ENCODE data around the gene STK32B.

GRCh38 chr4:5371415-5372190, 320.3 kb downstream of the STK32B start:
- no peak for TF ChIP-seq EGR1 (conservative IDR thresholded peaks at IDR 0.05)
- no peak for TF ChIP-seq CTCF (IDR thresholded peaks at IDR 0.05 in 2 of 3, conservative IDR thresholded peaks at IDR 0.05 in 1 of 3; ENCODE audit: insufficient read depth in 2 of 3, low read depth in 1 of 3, low read length in 3 of 3)
- no peak for TF ChIP-seq HMGN3 (IDR thresholded peaks at IDR 0.05; ENCODE audit: borderline replicate concordance, extremely low read depth, insufficient read length, low read depth, low read length)
- TF ChIP-seq BRF2 (IDR thresholded peaks at IDR 0.05; ENCODE audit: borderline replicate concordance, insufficient read depth, insufficient read length), result no peak
- no peak for TF ChIP-seq POLR2B (IDR thresholded peaks at IDR 0.05; ENCODE audit: low read depth, partially characterized antibody)
- TF ChIP-seq CHD1 (IDR thresholded peaks at IDR 0.05; ENCODE audit: low read length), result no peak
- no peak for TF ChIP-seq BCL6 (CRISPR knock-in tag; IDR thresholded peaks at IDR 0.05)
- no peak for TF ChIP-seq ATF2 (CRISPR knock-in tag; IDR thresholded peaks at IDR 0.05)
- no peak for TF ChIP-seq MAX (CRISPR knock-in tag; IDR thresholded peaks at IDR 0.05)
- no peak for TF ChIP-seq HSF4 (CRISPR knock-in tag; IDR thresholded peaks at IDR 0.05; ENCODE audit: borderline replicate concordance)
- no peak for TF ChIP-seq ZNF239 (CRISPR knock-in tag; IDR thresholded peaks at IDR 0.05)
- TF ChIP-seq MXI1 (IDR thresholded peaks at IDR 0.05; ENCODE audit: low read depth, low read length), result no peak
- no peak for TF ChIP-seq TAF1 (IDR thresholded peaks at IDR 0.05; ENCODE audit: control insufficient read depth, extremely low read depth, insufficient read depth, low read length, severe bottlenecking)
